Stimulated activated CD4-positive, alpha-beta T cell treated with anti-CD3 and anti-CD28 coated beads, TNF-alpha, amount 100 ng/mL, for 1 hour (primary cell): ENCODE measurements around the gene CDC42EP2.
A peak's percentile ranks its signal among the peaks of the same experiment; 100 is the strongest.

Source experiments
- DNase-seq, 3 donors: peaks; one replicate each; pipeline ENCODE4 v3.0.0-alpha.2; 2020; ENCODE audit warnings: low read depth in 3 of 3, low spot score in 1 of 3

The CDC42EP2 gene

GRCh38 chr11:65314501-65315203, at the start of gene CDC42EP2:
Gene CDC42EP2, plus strand, starts transcription at chr11:65314866. Its CDS starts 6,033 bp downstream, at chr11:65320899.
- DNase-seq, result peak; percentile 20 to 71 (median 47)

GRCh38 chr11:65266210-65266609, 48.5 kb upstream of the CDC42EP2 start:
- DNase-seq, result no peak

GRCh38 chr11:65274735-65275682, 39.7 kb upstream of the CDC42EP2 start:
- no peak for DNase-seq

GRCh38 chr11:65275906-65276305, 38.8 kb upstream of the CDC42EP2 start:
- no peak for DNase-seq

GRCh38 chr11:65277631-65278277, 36.9 kb upstream of the CDC42EP2 start:
- DNase-seq, result no peak

- no peak for DNase-seq
Observed at GRCh38 chr11:65278356-65278755, 36.3 kb upstream of the CDC42EP2 start.

GRCh38 chr11:65279279-65279678, 35.4 kb upstream of the CDC42EP2 start:
- no peak for DNase-seq

- DNase-seq, result peak in 2 of 3 donors; percentile 7 to 28
Observed at GRCh38 chr11:65279741-65280440, 34.8 kb upstream of the CDC42EP2 start.

GRCh38 chr11:65280646-65281045, 34.0 kb upstream of the CDC42EP2 start:
- DNase-seq, result no peak

GRCh38 chr11:65286686-65287085, 28.0 kb upstream of the CDC42EP2 start:
- no peak for DNase-seq

GRCh38 chr11:65287601-65288000, 27.1 kb upstream of the CDC42EP2 start:
- DNase-seq, result no peak

GRCh38 chr11:65288706-65289536, 25.7 kb upstream of the CDC42EP2 start:
- DNase-seq, result no peak

GRCh38 chr11:65290448-65291165, 24.1 kb upstream of the CDC42EP2 start:
- no peak for DNase-seq

- no peak for DNase-seq
Observed at GRCh38 chr11:65291613-65292012, 23.1 kb upstream of the CDC42EP2 start.

- DNase-seq, result no peak
Observed at GRCh38 chr11:65292890-65293289, 21.8 kb upstream of the CDC42EP2 start.

GRCh38 chr11:65293909-65294381, 20.7 kb upstream of the CDC42EP2 start:
- no peak for DNase-seq

- DNase-seq, result no peak
Observed at GRCh38 chr11:65295001-65295400, 19.7 kb upstream of the CDC42EP2 start.

GRCh38 chr11:65295571-65296341, 18.9 kb upstream of the CDC42EP2 start:
- DNase-seq, result no peak
